Neural cell (in vitro differentiated cells): ENCODE data around the gene IPO4. TPM values are rescaled to one million over a fixed set of nuclear protein-coding genes. Genes with fewer than 3 reads are reported as not detected.

ENCODE experiments used
- H2AFZ ChIP-seq: fragments of 200-600, 300-800 bp; sonication (generic), shearing (Covaris generic); 2 replicates; pipeline ENCODE4 v1.6.0; 2014; ENCODE audit warnings: low read depth, mild to moderate bottlenecking, antibody characterized with exemption, low read length, moderate library complexity
- H3F3A ChIP-seq: fragments of 200-600 bp; shearing (Covaris generic); 2 replicates; pipeline ENCODE4 v1.6.1; 2016; ENCODE audit warnings: mild to moderate bottlenecking, moderate library complexity, mixed read lengths, antibody characterized with exemption, low read length; ENCODE audit not compliant: insufficient read depth, poor library complexity, severe bottlenecking
- H3K27ac ChIP-seq: fragments of 200-600, 300-800 bp; sonication (generic), shearing (Covaris generic); 2 replicates; pipeline ENCODE4 v1.5.1; 2014; ENCODE audit warnings: mild to moderate bottlenecking, low read length, moderate library complexity
- H3K27me3 ChIP-seq: fragments of 300-800, 200-600 bp; sonication (generic), shearing (Covaris generic); 2 replicates; pipeline ENCODE4 v1.6.0; 2014; ENCODE audit warnings: mild to moderate bottlenecking, low read depth, low read length, moderate library complexity; ENCODE audit not compliant: insufficient read depth
- H3K36me3 ChIP-seq: fragments of 300-800, 200-600 bp; sonication (generic), shearing (Covaris generic); 2 replicates; pipeline ENCODE4 v1.5.1; 2014; ENCODE audit warnings: mild to moderate bottlenecking, antibody characterized with exemption, low read length, moderate library complexity; ENCODE audit not compliant: insufficient read depth
- H3K4me2 ChIP-seq: fragments of 300-800, 200-600 bp; sonication (generic), shearing (Covaris generic); 2 replicates; pipeline ENCODE4 v1.6.0; 2014; ENCODE audit warnings: mild to moderate bottlenecking, low read length
- H3K4me3 ChIP-seq: fragments of 300-800, 200-600 bp; sonication (generic), shearing (Covaris generic); 2 replicates; pipeline ENCODE4 v1.5.1; 2014; ENCODE audit warnings: mild to moderate bottlenecking, low read length, moderate library complexity
- H3K79me2 ChIP-seq: fragments of 200-600 bp; shearing (Covaris generic); replicated peaks from 2 replicates; pipeline ENCODE4 v1.6.0; 2014; ENCODE audit warnings: mild to moderate bottlenecking, low read length, moderate library complexity; ENCODE audit not compliant: insufficient read depth
- H3K9ac ChIP-seq: fragments of 300-800, 200-600 bp; sonication (generic), shearing (Covaris generic); 2 replicates; pipeline ENCODE4 v1.6.1; 2016; ENCODE audit warnings: mild to moderate bottlenecking, low read length, mixed read lengths
- H3K9me2 ChIP-seq: fragments of 200-600 bp; shearing (Covaris generic); 2 replicates; pipeline ENCODE4 v1.6.1; 2016; ENCODE audit warnings: mild to moderate bottlenecking, low read length, mixed read lengths; ENCODE audit not compliant: insufficient read depth
- H3K9me3 ChIP-seq: fragments of 200-600, 300-800 bp; sonication (generic), shearing (Covaris generic); 2 replicates; pipeline ENCODE4 v1.6.1; 2016; ENCODE audit warnings: mild to moderate bottlenecking, mixed run types, low read length, moderate library complexity, mixed read lengths
- H4K20me1 ChIP-seq: fragments of 200-600 bp; shearing (Covaris generic); 2 replicates; pipeline ENCODE4 v1.6.1; 2016; ENCODE audit warnings: mild to moderate bottlenecking, mixed run types; ENCODE audit not compliant: insufficient read depth
- EP300 ChIP-seq: fragments of 450-650 bp; conservative IDR thresholded peaks from 2 replicates; pipeline ENCODE4 v1.6.1; 2014; ENCODE audit warnings: antibody characterized with exemption, mild to moderate bottlenecking, moderate library complexity; ENCODE audit not compliant: poor library complexity, severe bottlenecking
- EZH2 ChIP-seq: fragments of 200-600, 300-800 bp; shearing (Covaris generic), sonication (generic); IDR thresholded peaks from 2 replicates; pipeline ENCODE4 v1.6.1; 2014; ENCODE audit warnings: antibody characterized with exemption, low read length, borderline replicate concordance, mild to moderate bottlenecking; ENCODE audit not compliant: insufficient read depth, poor library complexity, severe bottlenecking
- MXI1 ChIP-seq: fragments of 450-650 bp; conservative IDR thresholded peaks from 2 replicates; pipeline ENCODE4 v1.6.1; 2014; ENCODE audit warnings: antibody characterized with exemption, mild to moderate bottlenecking; ENCODE audit not compliant: poor library complexity, severe bottlenecking
- POLR2AphosphoS5 ChIP-seq: IDR thresholded peaks from 2 replicates; pipeline ENCODE4 v1.6.1; 2012
- RAD21 ChIP-seq: fragments of 450-650 bp; conservative IDR thresholded peaks from 2 replicates; pipeline ENCODE4 v1.6.1; 2014; ENCODE audit warnings: antibody characterized with exemption, mild to moderate bottlenecking, moderate library complexity
- SMC3 ChIP-seq: fragments of 450-650 bp; conservative IDR thresholded peaks from 2 replicates; pipeline ENCODE4 v1.6.1; 2014; ENCODE audit warnings: antibody characterized with exemption, mild to moderate bottlenecking, moderate library complexity; ENCODE audit not compliant: poor library complexity
- TAF1 ChIP-seq: IDR thresholded peaks from 2 replicates; pipeline ENCODE4 v1.6.1; 2012; ENCODE audit warnings: low read depth
- polyA plus RNA-seq: library from polyadenylated mRNA; depleted of rRNA; stranded (reverse); fragments of >200 nt; gene quantifications from 2 replicates; pipeline ENCODE4 v1.2.3, GENCODE V29; 2014
- TF ChIP-seq, protein P1 (sequence below): fragments of 450-650 bp; IDR thresholded peaks from 2 replicates; pipeline ENCODE4 v1.5.1; 2014; ENCODE audit warnings: antibody characterized with exemption, mild to moderate bottlenecking, moderate library complexity; ENCODE audit not compliant: poor library complexity, severe bottlenecking
- TF ChIP-seq, protein P2 (sequence below): IDR thresholded peaks from 2 replicates; pipeline ENCODE4 v1.6.1; 2012; ENCODE audit warnings: borderline replicate concordance

Gene IPO4
- polyA plus RNA-seq, 1 donor from 2014 or later: 9.2 TPM

DNA sequence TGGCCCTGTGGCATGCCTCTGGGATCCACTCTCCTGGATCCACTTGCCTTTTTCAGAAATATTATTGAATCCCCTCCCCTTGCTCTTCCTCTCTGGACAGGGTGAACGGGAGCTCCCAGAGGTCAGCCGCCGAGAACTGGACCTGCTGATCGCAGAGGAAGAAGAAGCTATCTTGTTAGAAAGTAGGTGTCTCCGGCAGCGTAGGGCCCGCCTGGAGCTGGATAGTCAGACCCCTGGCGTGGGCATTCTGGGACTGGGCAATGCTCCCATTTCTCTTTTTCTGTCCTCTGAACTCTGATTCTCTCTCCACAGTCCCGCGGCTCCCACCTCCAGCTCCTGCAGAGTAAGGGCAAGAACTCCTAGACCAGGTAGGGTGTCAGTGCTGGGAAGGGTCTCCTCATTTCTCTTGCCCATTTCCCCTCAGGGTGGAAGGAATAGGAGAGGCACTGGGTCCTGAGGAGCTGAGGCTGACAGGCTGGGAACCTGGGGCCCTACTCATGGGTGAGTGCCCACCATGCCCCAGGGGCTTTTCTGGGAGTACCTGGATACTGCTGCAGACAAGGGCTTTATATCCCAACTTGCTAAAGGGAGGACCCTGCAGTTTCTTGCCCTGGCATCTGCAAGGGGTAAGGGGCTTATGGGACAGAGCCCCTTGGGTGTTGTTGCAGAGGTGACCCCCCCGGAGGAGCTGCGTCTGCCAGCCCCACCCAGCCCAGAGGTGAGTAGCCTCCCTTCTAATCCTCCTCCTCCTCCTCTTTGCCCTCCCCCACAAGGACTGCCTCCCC, 11.4 kb downstream of the IPO4 start:
- no peak overlapping the region for H3K27ac ChIP-seq
- no peaks in the 10 kb centered on the region for H3K9me2 ChIP-seq
- H3K36me3 ChIP-seq: no peaks in the 10 kb centered on the region
- H3F3A ChIP-seq: no peaks in the 10 kb centered on the region
- no peaks in the 10 kb centered on the region for H4K20me1 ChIP-seq
- no peaks in the 10 kb centered on the region for H3K9me3 ChIP-seq
- no peaks in the 10 kb centered on the region for H3K27me3 ChIP-seq
- H3K4me3 ChIP-seq: no peak overlapping the region
- H3K4me2 ChIP-seq: no peak overlapping the region
- no peak overlapping the region for H3K9ac ChIP-seq
- H3K79me2 ChIP-seq: no peaks in the 10 kb centered on the region
- H2AFZ ChIP-seq: no peak overlapping the region
- TF ChIP-seq POLR2AphosphoS5: no peak
- TF ChIP-seq, protein P1, sequence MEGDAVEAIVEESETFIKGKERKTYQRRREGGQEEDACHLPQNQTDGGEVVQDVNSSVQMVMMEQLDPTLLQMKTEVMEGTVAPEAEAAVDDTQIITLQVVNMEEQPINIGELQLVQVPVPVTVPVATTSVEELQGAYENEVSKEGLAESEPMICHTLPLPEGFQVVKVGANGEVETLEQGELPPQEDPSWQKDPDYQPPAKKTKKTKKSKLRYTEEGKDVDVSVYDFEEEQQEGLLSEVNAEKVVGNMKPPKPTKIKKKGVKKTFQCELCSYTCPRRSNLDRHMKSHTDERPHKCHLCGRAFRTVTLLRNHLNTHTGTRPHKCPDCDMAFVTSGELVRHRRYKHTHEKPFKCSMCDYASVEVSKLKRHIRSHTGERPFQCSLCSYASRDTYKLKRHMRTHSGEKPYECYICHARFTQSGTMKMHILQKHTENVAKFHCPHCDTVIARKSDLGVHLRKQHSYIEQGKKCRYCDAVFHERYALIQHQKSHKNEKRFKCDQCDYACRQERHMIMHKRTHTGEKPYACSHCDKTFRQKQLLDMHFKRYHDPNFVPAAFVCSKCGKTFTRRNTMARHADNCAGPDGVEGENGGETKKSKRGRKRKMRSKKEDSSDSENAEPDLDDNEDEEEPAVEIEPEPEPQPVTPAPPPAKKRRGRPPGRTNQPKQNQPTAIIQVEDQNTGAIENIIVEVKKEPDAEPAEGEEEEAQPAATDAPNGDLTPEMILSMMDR: no peak

DNA sequence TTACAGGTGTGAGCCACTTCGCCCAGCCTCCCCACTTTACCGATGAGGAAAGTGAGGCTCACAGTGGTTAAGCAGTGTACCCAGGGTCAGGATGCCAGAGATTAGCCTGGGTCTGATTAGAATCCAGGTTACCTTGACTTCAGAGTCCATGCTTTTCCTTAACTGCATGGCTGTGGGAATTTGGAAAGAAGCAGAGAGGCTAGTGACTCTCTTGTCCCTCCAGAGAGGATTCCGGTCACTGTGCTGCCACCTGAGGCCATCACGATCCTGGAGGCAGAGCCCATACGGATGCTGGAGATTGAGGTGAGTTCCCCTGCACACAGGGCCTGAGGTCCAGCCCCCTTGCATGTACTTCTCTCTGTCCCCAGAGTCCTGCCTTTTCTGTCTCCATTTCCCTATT, 12.0 kb downstream of the IPO4 start:
- H3F3A ChIP-seq: no peaks in the 10 kb centered on the region
- no peaks in the 10 kb centered on the region for H3K9me3 ChIP-seq
- H3K4me3 ChIP-seq: no peak overlapping the region
- H3K9ac ChIP-seq: no peak overlapping the region
- no peaks in the 10 kb centered on the region for H4K20me1 ChIP-seq
- no peaks in the 10 kb centered on the region for H3K79me2 ChIP-seq
- H3K9me2 ChIP-seq: no peaks in the 10 kb centered on the region
- no peak overlapping the region for H2AFZ ChIP-seq
- no peak overlapping the region for H3K27ac ChIP-seq
- no peaks in the 10 kb centered on the region for H3K36me3 ChIP-seq
- no peak overlapping the region for H3K4me2 ChIP-seq
- no peaks in the 10 kb centered on the region for H3K27me3 ChIP-seq
- TF ChIP-seq EZH2 (no peak), MXI1 (no peak), TAF1 (no peak), POLR2AphosphoS5 (no peak), RAD21 (no peak), EP300 (no peak), SMC3 (no peak)
- TF ChIP-seq, protein P1: no peak
- TF ChIP-seq, protein P2, sequence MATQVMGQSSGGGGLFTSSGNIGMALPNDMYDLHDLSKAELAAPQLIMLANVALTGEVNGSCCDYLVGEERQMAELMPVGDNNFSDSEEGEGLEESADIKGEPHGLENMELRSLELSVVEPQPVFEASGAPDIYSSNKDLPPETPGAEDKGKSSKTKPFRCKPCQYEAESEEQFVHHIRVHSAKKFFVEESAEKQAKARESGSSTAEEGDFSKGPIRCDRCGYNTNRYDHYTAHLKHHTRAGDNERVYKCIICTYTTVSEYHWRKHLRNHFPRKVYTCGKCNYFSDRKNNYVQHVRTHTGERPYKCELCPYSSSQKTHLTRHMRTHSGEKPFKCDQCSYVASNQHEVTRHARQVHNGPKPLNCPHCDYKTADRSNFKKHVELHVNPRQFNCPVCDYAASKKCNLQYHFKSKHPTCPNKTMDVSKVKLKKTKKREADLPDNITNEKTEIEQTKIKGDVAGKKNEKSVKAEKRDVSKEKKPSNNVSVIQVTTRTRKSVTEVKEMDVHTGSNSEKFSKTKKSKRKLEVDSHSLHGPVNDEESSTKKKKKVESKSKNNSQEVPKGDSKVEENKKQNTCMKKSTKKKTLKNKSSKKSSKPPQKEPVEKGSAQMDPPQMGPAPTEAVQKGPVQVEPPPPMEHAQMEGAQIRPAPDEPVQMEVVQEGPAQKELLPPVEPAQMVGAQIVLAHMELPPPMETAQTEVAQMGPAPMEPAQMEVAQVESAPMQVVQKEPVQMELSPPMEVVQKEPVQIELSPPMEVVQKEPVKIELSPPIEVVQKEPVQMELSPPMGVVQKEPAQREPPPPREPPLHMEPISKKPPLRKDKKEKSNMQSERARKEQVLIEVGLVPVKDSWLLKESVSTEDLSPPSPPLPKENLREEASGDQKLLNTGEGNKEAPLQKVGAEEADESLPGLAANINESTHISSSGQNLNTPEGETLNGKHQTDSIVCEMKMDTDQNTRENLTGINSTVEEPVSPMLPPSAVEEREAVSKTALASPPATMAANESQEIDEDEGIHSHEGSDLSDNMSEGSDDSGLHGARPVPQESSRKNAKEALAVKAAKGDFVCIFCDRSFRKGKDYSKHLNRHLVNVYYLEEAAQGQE: no peak
